C4-2B (cell line): ENCODE data around the gene SFT2D2.

Source experiments
- CTCF ChIP-seq: fragments of 450-650 bp; conservative IDR thresholded peaks from 2 replicates; pipeline ENCODE4 v1.5.1; 2017; ENCODE audit warnings: mild to moderate bottlenecking
- ZFX ChIP-seq: fragments of 450-650 bp; IDR thresholded peaks from 2 replicates; pipeline ENCODE4 v1.6.1; 2017

DNA sequence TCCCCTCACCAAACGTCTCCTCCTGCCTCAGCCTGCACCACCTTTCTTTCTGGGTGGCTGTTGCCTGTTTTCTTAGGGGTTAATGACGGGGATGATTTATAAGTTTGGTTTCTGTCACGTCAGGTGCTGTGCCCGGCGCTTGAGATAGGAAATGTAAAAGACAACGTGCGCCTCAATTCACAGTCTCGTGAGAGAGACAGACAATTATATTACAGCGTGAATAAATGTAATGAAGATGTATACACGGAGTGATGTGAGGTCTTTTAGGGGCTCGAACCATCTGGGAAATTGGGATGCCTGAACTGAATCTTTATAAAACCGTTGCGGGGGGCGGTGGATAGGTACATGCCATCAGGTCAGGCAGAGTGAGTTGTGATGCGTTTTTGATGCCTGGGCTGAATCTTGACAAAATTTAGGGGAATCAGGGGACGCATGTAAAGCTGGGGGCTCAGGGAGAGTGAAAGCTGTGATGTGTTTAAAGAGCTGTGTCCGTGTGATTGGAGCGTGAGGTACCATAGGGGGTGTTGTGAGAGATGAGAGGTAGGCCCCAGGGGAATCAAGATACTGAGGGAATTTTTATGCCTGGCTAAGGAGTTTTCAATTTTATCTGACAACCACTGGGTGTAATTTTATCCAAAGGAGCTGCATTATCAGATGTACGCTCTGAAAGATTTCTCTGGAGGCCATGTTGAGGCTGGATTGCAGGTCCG, 46.2 kb upstream of the SFT2D2 start:
- TF ChIP-seq CTCF (no peak), ZFX (no peak)
